ENCODE measurements around the gene ERCC4. TPM values are rescaled to one million over a fixed set of nuclear protein-coding genes. Genes with fewer than 3 reads are reported as not detected.

ERCC4 gene
- total and polyA plus RNA-seq, 2 of the 8 experiments (the other 6 are each of a cell fraction or from before 2014, with no cell fraction given), result 1.6 to 13.2 TPM

- TF ChIP-seq SP1 (IDR thresholded peaks at IDR 0.05; ENCODE audit: low read depth, low read length), result no peak
- TF ChIP-seq CREB1 (IDR thresholded peaks at IDR 0.05), result no peak
- no peak for TF ChIP-seq EGR1 (IDR thresholded peaks at IDR 0.05; ENCODE audit: borderline replicate concordance, low read depth, low read length)
- TF ChIP-seq GABPA (IDR thresholded peaks at IDR 0.05; ENCODE audit: borderline replicate concordance, insufficient read depth, low read length), result no peak
- TF ChIP-seq MAFK (IDR thresholded peaks at IDR 0.05; ENCODE audit: low read depth, low read length), result no peak
- TF ChIP-seq ZNF274 (IDR thresholded peaks at IDR 0.05; ENCODE audit: borderline replicate concordance, extremely low read depth, low read length), result no peak
- TF ChIP-seq BACH1 (IDR thresholded peaks at IDR 0.05; ENCODE audit: low read length), result no peak
- TF ChIP-seq, protein P1, sequence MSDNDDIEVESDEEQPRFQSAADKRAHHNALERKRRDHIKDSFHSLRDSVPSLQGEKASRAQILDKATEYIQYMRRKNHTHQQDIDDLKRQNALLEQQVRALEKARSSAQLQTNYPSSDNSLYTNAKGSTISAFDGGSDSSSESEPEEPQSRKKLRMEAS (IDR thresholded peaks at IDR 0.05), result no peak
- TF ChIP-seq RFX5 (IDR thresholded peaks at IDR 0.05; ENCODE audit: borderline replicate concordance, low read depth, low read length), result no peak
Measured at GRCh38 chr16:13999895-14000425, 80.0 kb downstream of the ERCC4 start (continued).
